Measurements from ENCODE around the gene ZNRF2. TPM values are rescaled to one million over a fixed set of nuclear protein-coding genes. Genes with fewer than 3 reads are reported as not detected.

Gene ZNRF2
- polyA plus RNA-seq, 3 donors = 14.5 to 15.9 (median 15.3) TPM

DNA sequence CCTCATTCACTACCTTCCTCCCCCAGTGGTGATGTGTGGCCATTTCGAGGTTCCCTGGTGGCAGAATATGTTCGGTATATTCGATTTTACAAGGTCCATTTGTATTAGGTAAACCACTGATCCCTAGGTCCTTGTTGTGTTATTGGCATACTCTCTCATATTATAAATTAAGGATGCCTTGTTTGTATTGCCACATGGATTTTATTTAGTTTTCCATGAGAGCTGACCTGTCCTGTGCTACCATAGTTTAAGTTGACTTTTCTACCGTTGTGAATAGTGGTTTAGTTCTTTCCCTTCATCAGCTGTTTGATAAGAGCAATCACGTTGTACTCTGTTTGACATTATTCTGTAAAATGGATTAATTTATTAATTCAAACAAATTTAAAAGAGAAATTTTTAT lies 29.4 kb downstream of the ZNRF2 start:
- DNase-seq = no peak

- DNase-seq = no peak
Observed at GRCh38 chr7:30315589-30315988, 31.2 kb downstream of the ZNRF2 start.

DNA sequence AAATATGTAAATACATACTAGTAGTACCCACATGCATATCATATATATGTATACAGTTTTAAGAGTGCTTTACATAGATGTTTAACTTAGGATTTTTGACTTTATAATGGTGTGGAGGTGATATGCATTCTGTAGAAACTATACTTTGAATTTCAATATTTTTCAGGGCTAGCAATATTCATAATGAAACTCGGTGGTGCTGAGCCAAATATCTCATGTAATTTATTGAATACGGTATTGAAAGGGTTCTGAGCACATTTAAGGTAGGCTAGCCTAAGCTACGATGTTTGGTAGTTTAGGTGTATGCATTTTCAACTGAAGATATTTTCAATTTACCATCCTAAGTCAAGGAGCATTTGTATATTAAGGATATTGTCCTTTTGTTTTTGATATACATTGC lies 36.0 kb downstream of the ZNRF2 start:
- no peak for DNase-seq

DNA sequence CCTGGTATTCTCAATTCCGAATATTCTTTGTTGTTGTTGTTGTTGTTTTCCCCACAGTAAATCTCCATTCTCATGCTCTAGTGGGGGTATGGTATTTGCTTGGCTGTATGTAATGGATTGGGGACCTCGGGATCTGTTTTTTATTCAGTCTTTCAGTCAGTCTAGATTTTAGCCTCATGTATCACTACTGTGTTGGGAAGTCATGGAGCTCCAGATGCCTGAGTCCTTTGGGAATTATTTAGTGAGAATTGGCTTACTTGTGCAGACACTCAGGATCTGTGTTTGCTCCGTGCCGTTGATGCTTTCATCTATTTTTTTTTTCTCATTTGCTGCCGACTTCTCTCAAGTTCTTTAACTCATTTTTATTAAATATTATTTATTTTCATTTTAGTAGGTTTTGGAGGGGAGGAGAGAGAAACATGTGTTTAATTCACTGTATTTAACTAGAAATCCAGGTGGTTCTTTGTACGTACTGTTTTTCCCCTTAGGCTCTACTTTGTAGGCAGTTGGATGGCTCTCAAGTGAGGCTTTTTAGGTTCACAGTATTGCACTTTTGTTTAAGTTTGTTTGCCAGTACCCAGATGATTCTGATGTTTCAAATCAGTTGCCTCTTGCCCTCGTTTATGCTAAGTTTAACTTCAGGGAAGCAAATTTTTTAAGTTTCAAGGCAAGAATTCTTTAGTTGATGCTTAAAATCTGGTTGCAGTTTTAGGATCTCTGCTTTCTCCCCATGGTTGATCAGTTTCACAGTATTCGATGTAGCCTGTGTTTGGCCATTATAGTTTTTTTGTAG lies 36.9 kb downstream of the ZNRF2 start:
- no peak for DNase-seq

DNA sequence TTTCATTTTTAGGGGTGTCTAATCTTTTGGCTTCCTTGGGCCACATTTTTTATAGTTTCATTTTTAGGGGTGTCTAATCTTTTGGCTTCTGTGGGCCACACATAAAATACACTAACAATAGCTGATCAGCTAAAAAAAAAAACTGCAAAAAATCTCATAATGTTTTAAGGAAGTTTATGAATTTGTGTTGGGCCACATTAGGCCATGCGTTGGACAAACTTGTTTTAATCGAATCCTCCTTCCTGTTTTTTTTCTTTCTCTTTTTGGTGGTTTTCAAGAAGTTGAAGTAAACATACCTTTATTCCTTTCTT lies 37.4 kb downstream of the ZNRF2 start:
- no peak for DNase-seq

- no peak for DNase-seq
Observed at GRCh38 chr7:30322271-30323005, 38.0 kb downstream of the ZNRF2 start.

DNA sequence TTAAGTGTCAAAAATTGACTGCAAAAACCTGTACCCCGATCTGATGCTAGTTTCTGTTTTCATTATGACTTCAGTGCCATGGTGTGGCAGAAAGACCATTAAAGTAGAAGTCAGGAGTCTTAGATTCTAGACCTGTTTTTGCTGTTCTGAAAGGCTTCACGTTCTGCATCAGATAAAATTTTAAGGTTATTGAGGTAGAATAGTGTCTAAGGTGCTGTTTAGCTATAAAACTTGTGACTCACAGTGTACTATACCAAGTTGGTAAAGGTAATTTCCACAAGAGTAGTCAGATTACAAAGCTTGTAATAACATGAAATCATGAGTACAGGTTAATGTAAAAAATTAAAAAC lies 38.6 kb downstream of the ZNRF2 start:
- no peak for DNase-seq

- DNase-seq = no peak
Observed at GRCh38 chr7:30327813-30328212, 43.4 kb downstream of the ZNRF2 start.

DNA sequence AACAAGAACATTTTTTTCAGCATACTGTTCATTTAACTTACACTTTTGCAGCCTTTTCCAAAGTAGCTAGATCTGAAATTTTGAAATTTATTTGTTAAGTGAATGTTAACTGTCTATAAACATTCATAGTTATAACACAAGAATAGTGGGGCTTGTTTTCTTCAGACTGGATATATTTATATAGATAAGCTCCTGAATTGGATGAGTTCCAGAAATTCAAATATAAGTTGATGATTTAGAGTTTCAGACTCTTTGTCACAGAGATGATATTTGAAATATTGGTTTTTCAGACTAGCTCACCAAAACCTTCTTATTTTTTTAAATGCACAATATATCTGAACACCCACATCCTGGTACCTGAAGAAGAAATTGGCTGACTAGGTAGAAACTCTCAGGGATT lies 44.0 kb downstream of the ZNRF2 start:
- no peak for DNase-seq

DNA sequence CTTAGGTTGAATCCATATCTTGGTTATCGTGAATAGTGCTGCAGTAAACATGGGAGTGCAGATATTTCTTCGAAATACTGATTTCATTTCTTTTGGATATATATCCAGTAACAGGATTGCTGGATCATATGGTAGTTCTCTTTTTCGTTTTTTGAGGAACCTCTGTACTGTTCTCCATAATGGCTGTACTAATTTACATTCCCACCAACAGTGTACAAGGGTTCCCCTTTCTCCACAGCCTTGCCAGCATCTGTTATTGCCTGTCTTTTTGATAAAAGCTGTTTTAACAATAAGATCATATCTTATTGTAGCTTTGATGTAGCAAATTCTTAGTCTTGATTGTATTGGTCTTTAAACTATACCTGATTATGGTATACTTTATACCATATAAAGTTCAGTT lies 45.3 kb downstream of the ZNRF2 start:
- no peak for DNase-seq

GRCh38 chr7:30330134-30331111 lies 46.0 kb downstream of the ZNRF2 start:
- DNase-seq = no peak

DNA sequence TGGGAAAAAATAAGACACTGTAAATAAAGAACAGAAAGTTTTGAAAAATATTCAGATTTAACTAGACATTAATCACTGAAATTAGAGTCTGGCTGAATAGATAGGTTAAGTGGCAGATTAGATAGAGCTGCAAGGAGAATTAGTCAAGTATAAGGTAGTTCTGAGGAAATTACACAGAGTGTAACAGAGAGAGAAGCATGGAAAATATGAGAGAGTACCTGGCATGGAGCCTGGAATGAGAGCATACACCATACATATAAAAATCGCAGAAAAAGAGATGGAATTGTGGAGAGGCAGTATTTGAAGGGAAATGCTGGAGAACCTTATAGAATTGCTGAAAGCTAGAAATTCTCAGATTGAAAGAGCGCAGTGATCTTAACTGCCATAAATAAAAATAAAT lies 46.9 kb downstream of the ZNRF2 start:
- DNase-seq = no peak

GRCh38 chr7:30332549-30332948 lies 48.2 kb downstream of the ZNRF2 start:
- DNase-seq = no peak

GRCh38 chr7:30335763-30336487 lies 51.5 kb downstream of the ZNRF2 start:
- no peak for DNase-seq

- no peak for DNase-seq
Observed at GRCh38 chr7:30344513-30344912, 60.1 kb downstream of the ZNRF2 start.

GRCh38 chr7:30347226-30348082 lies 63.1 kb downstream of the ZNRF2 start:
- no peak for DNase-seq

DNA sequence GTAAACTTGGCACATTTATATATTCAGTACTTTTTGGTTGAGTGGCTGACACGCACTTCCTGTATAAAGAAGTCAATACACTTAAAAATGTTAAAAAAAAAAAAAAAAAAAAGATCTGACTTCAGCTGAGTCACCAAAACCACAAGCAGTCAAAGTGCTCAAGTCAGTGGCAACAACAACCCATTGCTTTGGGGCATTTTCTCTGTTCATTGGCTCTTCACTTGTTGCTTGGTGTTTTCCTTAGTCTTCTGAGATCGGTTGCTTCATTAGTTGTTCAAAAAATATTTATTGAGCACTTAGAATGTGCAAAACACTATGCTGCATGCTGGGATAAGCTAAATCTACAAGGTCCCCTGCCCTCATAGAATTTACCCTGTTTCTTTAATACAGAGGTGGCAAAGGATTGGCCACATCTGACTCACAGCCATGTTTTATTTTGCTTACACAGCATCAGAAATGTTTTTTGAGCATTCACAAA lies 63.7 kb downstream of the ZNRF2 start:
- no peak for DNase-seq

DNA sequence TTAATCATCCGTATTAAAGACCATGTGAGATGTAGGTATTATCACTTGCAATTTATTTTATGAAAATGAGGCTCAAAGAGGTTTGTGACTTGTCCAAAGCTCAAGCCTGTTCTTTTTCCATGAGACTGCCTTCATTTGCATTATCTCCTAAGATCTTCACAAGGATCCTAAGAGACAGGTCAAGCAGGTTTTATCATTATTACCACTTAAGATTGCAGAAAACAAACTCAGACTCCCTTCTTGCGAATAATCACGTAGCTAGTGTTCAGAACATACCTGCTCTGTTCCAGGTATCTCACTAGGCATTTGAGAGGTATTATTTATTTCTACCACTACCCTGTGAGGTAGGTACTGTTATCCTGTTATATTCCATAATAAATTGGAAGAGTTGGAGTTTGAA lies 64.8 kb downstream of the ZNRF2 start:
- DNase-seq = no peak

GRCh38 chr7:30349816-30350215 lies 65.4 kb downstream of the ZNRF2 start:
- DNase-seq = no peak

DNA sequence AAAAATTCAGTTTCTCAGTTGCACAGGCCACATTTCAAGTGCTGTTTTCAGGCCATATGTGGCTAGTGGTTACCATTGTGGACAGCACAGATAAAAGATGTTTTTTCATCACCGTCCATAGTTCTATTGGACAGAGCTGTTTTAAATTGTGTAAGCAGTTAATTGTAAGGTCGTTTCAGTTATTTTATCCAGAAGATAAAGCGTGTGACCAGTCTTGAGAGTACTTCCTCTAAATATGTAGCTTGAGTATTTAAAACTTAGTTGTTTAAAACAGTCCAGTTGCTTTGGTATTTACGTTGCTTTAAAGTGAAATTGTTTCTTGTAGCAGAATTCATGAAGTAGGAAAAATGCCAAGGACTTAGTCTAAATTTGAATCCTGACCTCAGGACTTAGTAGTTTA lies 66.9 kb downstream of the ZNRF2 start:
- no peak for DNase-seq

- no peak for DNase-seq
Observed at GRCh38 chr7:30351724-30352123, 67.3 kb downstream of the ZNRF2 start.
